GM21717 (cell line): ENCODE results near the gene IGF2R.
"Not testable (repeated sequence)": the region's sequence is repeated elsewhere in the genome, so short reads cannot be mapped to it uniquely, and the experiment has no call there.

ENCODE experiments used
- ATAC-seq: cut with Tn5 transposase; IDR thresholded peaks from one replicate; pipeline ENCODE4 v1.9.1; 2021; ENCODE audit warnings: mild to moderate bottlenecking, moderate library complexity; ENCODE audit not compliant: unreplicated experiment

The IGF2R gene

GRCh38 chr6:160090442-160091239, 121.8 kb downstream of the IGF2R start:
- ATAC-seq, result not testable (repeated sequence)

DNA sequence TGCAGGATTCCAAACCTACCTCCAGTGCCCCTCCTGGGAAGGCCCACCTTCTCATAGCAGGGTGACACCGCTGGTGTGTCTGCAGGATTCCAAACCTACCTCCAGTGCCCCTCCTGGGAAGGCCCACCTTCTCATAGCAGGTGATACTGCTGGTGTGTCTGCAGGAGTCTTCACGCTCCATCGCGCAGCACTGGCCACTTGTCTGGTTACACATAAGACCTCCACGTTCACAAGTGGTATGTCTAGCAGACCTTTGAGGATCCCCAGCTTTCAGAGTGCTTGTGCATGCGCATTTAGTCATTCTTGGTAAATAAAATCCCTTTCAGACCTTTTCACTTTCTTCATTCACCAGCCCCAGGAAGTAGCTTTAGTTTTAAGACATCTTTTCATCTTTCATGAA, 123.3 kb downstream of the IGF2R start:
- not testable (repeated sequence) for ATAC-seq

- ATAC-seq, result no peak
Measured at GRCh38 chr6:160092602-160093001, 123.7 kb downstream of the IGF2R start.

- no peak for ATAC-seq
Measured at GRCh38 chr6:160093061-160093460, 124.2 kb downstream of the IGF2R start.

- ATAC-seq, result no peak
Measured at GRCh38 chr6:160093946-160094345, 125.1 kb downstream of the IGF2R start.

- no peak for ATAC-seq
Measured at GRCh38 chr6:160095146-160095845, 126.4 kb downstream of the IGF2R start.

- no peak for ATAC-seq
Measured at GRCh38 chr6:160101277-160102205, 132.7 kb downstream of the IGF2R start.

DNA sequence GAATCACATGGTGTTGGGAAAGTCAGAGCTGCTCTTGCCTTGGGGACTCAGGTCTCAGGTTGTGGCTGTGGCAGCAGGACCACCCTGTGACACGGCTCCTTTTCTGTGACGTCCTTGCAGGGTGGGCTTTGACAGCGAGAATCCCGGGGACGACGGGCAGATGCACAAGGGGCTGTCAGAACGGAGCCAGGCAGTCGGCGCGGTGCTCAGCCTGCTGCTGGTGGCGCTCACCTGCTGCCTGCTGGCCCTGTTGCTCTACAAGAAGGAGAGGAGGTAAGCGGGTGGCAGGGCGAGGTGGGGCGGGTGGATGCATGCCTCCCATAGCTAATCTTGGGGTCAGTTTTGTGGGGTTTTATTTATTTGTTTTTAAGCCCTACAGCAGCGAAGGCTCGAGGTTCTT, 133.5 kb downstream of the IGF2R start:
- no peak for ATAC-seq

DNA sequence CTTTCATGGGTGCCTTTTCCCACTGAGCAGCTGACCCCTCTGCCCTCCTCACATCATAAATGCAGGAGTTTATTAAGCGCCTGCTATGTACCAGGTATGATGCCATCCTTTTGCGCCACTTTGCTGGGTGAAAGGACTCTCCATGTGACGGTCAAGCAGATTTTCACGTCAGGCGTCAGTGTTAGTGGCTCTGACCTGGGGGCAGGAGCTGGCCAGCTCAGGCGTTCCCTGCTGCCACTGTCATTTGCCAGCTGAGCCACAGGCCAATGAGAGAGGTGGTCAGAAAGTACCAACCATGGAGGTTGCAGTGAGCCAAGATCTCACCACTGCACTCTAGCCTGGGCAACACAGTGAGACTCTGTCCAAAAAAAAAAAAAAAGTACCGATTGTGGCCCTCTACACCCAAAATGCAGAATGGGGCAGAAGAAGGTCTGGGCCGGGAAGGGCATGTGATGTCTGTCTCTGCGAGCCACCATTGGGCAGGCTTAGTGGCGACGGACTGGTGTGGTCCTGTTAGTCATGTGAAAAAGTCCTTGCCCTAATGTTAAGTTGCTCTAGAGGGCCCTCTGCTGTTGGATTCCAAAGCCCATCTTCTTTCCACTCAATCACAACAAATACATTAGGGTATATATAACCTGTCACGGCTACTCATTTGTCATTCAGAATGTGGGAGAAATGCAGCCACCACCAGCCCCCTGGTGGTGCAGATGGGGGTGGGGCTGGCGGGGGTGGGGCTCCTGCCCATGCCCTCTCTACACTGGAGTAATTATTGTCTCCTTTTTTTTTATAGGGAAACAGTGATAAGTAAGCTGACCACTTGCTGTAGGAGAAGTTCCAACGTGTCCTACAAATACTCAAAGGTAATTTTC, 134.3 kb downstream of the IGF2R start:
- no peak for ATAC-seq

DNA sequence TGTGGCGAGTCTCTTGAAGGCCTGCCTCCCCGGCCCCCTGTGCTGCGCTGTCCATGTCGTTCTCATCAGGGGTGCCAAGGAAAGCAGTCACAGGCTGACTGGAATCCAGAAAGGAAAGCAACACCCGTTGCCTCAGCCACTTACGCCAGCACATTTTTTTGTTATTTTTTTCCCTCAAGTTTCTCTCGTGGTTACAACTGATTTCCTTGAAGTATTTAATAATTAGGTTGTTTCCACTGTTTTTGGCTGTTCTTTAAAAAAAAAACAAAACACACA, 134.9 kb downstream of the IGF2R start:
- no peak for ATAC-seq

GRCh38 chr6:160104821-160105517, 136.1 kb downstream of the IGF2R start:
- no peak for ATAC-seq

- ATAC-seq, result no peak
Measured at GRCh38 chr6:160106010-160106409, 137.1 kb downstream of the IGF2R start.

DNA sequence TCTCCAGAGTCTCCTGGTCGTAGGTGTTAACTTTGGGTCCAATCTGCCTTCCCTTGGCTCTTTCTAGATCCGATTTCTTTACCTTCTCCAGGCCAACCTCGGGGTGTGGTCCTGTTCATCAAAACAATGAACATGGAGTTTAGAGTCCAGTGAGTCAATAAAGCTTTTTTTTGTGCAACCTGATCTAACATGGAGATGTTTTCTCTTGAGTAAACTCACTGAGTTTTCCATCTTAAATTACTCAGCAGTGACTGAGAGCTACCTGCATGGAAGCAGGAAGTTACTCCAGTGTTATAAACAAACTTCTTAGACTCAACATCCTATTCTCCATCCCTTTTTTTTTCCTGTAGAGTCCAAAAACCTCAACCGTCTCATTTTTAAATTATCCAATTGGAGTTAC, 137.8 kb downstream of the IGF2R start:
- ATAC-seq, result no peak

DNA sequence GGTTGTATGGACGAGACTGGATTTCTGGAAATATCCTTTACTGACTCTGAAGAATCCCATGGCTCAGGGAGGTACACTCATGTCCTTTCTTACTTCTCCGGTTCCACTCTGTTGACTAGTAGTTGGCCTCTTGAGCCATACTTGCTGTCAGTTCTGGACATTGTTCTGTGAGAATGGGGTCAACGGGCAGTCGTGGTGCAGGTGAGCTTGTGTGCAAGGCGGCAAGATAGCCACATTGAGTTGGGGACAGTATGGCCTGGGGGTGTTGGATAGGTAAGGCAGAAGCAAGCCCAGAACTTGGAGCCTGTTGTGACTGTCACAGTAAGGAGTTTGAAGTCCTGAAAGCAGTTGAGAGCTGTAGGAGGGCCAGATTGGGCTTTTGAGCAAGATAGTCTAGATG, 139.2 kb downstream of the IGF2R start:
- no peak for ATAC-seq

DNA sequence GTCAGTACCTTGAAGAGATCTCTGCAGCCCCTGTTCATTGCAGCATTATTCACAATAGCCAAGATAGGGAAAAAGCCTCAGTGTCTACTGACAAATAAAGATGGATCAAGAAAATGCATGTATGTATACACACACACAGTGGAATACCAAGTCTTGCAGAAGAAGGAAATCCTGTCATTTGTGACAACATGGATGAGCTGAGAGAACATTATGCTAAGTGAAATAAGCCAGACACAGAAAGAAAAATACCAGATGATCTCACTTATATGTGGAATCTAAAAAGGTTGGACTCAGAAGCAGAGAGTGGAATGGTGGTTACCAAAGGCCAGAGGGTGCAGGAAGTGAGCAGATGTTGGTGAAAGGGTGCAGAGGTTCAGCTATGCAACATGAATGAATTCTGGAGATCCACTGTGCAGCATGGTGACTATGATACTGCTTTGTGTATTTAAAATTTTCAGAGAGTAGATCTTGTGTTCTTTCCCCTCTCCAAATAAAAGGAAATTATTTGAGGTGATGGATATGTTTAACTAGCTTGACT, 141.8 kb downstream of the IGF2R start:
- no peak for ATAC-seq

DNA sequence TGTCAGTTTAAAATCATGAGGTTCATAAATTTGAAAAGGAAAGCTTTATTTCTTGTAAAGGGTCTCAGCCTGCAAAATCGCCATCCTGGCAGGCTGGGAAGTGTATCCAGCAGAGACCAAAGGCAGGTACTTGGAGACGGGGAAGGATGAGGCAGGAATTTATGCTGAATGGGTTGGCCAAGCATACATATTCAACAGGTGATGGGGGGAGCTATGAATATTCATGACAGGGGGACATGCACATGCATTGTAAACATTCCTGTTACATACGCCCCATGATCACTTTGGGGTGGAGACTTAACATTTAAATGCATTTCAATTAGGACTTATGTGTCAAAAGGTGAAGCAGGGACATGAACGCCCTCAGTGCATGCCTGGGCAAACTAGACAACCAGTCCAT, 142.9 kb downstream of the IGF2R start:
- ATAC-seq, result no peak

DNA sequence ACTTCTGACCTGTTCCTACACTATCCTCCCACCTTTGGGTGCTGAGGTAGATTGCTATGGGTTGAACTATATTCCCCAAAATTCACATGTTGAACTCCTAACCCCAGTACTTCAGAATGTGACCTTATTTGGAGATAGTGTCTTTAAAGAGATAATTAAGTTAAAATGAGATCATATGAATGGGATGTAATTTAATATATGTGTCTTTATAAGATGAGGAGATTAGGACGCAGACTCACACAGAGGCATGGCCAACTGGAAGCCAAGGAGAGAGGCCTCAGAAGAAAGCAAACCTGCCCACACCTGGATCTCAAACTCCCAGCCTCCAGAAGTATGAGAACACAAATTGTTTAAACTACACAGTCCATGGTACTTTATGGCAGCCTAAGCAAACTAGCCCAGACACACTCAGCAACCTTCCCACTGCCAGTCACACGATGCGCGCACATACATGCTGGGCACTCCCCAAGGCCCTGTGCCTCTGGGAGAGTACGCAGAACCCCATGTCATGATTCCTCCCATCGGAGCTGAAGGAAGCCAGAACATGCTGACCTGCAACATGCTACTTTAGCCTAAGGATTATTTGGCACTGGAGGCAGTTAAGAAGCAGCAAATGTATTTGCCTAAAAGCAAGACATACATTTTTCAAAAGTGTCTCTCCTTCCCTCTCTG, 143.9 kb downstream of the IGF2R start:
- no peak for ATAC-seq

DNA sequence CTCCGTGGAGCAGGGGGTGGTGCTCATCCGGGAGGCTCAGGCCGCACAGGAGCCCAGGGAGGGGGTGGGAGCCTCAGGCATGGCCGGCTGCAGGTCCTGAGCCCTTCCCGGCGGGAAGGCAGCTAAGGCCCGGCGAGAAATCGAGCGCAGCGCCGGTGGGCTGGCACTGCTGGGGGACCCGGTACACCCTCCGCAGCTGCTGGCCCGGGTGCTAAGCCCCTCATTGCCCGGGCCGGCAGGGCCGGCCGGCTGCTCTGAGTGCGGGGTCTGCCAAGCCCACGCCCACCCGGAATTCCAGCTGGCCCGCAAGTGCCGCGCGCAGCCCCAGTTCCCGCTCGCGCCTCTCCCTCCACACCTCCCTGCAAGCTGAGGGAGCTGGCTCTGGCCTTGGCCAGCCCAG, 145.7 kb downstream of the IGF2R start:
- ATAC-seq, result not testable (repeated sequence)

DNA sequence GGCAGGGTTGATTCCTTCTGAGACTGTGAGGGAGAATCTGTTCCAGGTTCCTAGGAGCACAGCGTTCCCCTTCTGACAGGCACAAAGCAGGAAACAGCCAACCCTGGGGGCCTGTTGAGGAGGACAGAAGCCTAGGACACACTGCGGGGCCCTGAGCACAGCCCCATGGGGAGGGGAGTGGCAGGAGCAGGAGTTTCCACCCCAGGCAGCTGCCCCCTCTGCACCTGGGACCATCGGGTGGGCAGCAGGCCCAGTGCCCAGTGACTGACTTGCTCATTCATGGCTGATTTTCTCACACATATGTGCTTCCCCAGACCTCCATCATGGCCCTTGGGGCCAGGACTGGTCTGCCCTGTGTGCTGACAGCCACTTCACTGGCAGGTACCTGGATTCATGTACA, 146.5 kb downstream of the IGF2R start:
- no peak for ATAC-seq
